GM12801 (cell line): Measurements from ENCODE around the gene ANKRD6.

ENCODE experiments used
- CTCF ChIP-seq: IDR thresholded peaks from one replicate; pipeline ENCODE4 v1.5.1; 2011; ENCODE audit warnings: control low read depth; ENCODE audit not compliant: insufficient read length; ENCODE audit errors: extremely low read depth

Gene ANKRD6

GRCh38 chr6:89679215-89680120 is 246.5 kb downstream of the ANKRD6 start:
- TF ChIP-seq CTCF = no peak

GRCh38 chr6:89680150-89680549 is 247.2 kb downstream of the ANKRD6 start:
- no peak for TF ChIP-seq CTCF

- TF ChIP-seq CTCF = no peak
These were observed 247.6 kb downstream of the ANKRD6 start for GRCh38 chr6:89680551-89680950.

- TF ChIP-seq CTCF = no peak
These were observed 249.1 kb downstream of the ANKRD6 start for GRCh38 chr6:89681983-89682564.

GRCh38 chr6:89682991-89683390 is 250.0 kb downstream of the ANKRD6 start:
- TF ChIP-seq CTCF = no peak
